Stomach smooth muscle (tissue), 2 donors: ENCODE data around the gene TP73.

Source experiments
- H3K27ac ChIP-seq: one replicate; pipeline ENCODE4 v1.7.0; 2013; ENCODE audit warnings: mild to moderate bottlenecking, low read length, inconsistent platforms
- H3K27me3 ChIP-seq, 2 donors: one replicate each; pipeline ENCODE4 v1.7.0; 2013; ENCODE audit warnings: low read length in 2 of 2; ENCODE audit not compliant: insufficient read depth in 2 of 2, control insufficient read depth in 1 of 2
- H3K36me3 ChIP-seq, 2 donors: one replicate each; pipeline ENCODE4 v1.7.0; 2013; ENCODE audit warnings: low read length in 2 of 2; ENCODE audit not compliant: control insufficient read depth in 2 of 2, insufficient read depth in 2 of 2
- H3K4me1 ChIP-seq: one replicate; pipeline ENCODE4 v1.7.0; 2013; ENCODE audit warnings: low read length; ENCODE audit not compliant: control insufficient read depth, insufficient read depth
- H3K4me3 ChIP-seq, 2 donors: one replicate each; pipeline ENCODE4 v1.7.0; 2013; ENCODE audit warnings: low read length in 2 of 2
- H3K9ac ChIP-seq, 2 donors: one replicate each; pipeline ENCODE4 v1.7.0; 2013; ENCODE audit warnings: low read length in 2 of 2, mild to moderate bottlenecking in 1 of 2
- H3K9me3 ChIP-seq, 2 donors: one replicate each; pipeline ENCODE4 v1.7.0; 2013; ENCODE audit warnings: low read length in 2 of 2; ENCODE audit not compliant: control insufficient read depth in 2 of 2
- donor health status: healthy.
- donor health status: Pancreatic carcinoma.

TP73 gene

GRCh38 chr1:3749512-3749911 is 97.2 kb downstream of the TP73 start:
- H3K36me3 ChIP-seq = no peaks in the 10 kb centered on the region
- peaks cover 5 to 9% of the 10 kb centered on the region in 2 donors for H3K27me3 ChIP-seq
- H3K9ac ChIP-seq = no peak overlapping the region
- no peaks in the 10 kb centered on the region for H3K9me3 ChIP-seq
- H3K4me1 ChIP-seq = peaks cover 25% of the 10 kb centered on the region
- no peak overlapping the region for H3K4me3 ChIP-seq
- H3K27ac ChIP-seq = no peak overlapping the region

GRCh38 chr1:3750741-3751140 is 98.4 kb downstream of the TP73 start:
- Histone ChIP-seq H3K36me3 (no peaks in the 10 kb centered on the region), H3K9me3 (no peaks in the 10 kb centered on the region), H3K4me1 (peaks cover 17% of the 10 kb centered on the region), H3K27me3 (peaks cover 7 to 11% of the 10 kb centered on the region in 2 donors), H3K27ac (no peak overlapping the region), H3K9ac (no peak overlapping the region), H3K4me3 (no peak overlapping the region)

- no peaks in the 10 kb centered on the region for H3K9me3 ChIP-seq
- no peak within 1 kb of the TSS for H3K4me3 ChIP-seq
- no peaks in the 10 kb centered on the region for H3K36me3 ChIP-seq
- H3K27ac ChIP-seq = no peak within 1 kb of the TSS
- H3K27me3 ChIP-seq = peaks cover 7 to 11% of the 10 kb centered on the region in 2 donors
- no peak within 1 kb of the TSS for H3K9ac ChIP-seq
- peaks cover 5% of the 10 kb centered on the region for H3K4me1 ChIP-seq
These were observed 100.2 kb downstream of the TP73 start, which contains the start of gene CCDC27 for GRCh38 chr1:3752400-3752945. Gene CCDC27, plus strand, starts transcription at chr1:3752450. Its CDS starts 32 bp downstream, at chr1:3752482.

- Histone ChIP-seq H3K4me3 (no peak overlapping the region), H3K36me3 (no peaks in the 10 kb centered on the region), H3K27ac (no peak overlapping the region), H3K27me3 (peaks cover 7 to 11% of the 10 kb centered on the region in 2 donors), H3K9me3 (no peaks in the 10 kb centered on the region), H3K4me1 (no peaks in the 10 kb centered on the region), H3K9ac (no peak overlapping the region)
These were observed 101.5 kb downstream of the TP73 start for GRCh38 chr1:3753656-3754454.

DNA sequence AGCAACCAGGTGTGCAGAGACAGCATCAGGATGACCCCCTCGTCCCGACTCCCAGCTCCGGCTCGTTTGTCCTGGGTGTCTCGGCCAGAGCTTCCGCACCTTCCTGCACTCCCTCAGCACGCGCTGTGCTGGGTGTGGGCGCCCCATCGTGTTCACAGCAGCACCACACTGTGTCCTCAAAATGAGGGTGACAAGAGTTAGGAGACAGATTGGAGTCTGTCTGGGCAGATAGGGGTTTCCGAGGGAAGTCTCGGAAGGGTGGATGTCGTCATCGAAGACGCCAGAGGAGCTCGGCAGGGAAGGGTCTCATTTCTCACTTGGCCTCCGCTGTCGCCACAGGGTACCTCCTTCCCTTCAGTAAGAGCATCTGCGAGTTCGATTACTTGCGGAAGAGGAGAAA is 104.1 kb downstream of the TP73 start:
- no peaks in the 10 kb centered on the region for H3K9me3 ChIP-seq

GRCh38 chr1:3759164-3759563 is 106.8 kb downstream of the TP73 start:
- H3K27me3 ChIP-seq = peaks cover 12 to 17% of the 10 kb centered on the region in 2 donors
- no peak overlapping the region for H3K27ac ChIP-seq
- H3K36me3 ChIP-seq = no peaks in the 10 kb centered on the region
- no peaks in the 10 kb centered on the region for H3K4me1 ChIP-seq
- H3K9ac ChIP-seq = no peak overlapping the region
- no peaks in the 10 kb centered on the region for H3K9me3 ChIP-seq
- H3K4me3 ChIP-seq = no peak overlapping the region

More for the DNA sequence above, 104.1 kb downstream of the TP73 start:
- no peaks in the 10 kb centered on the region for H3K36me3 ChIP-seq
- H3K4me1 ChIP-seq = no peaks in the 10 kb centered on the region
- H3K27me3 ChIP-seq = peaks cover 7 to 22% of the 10 kb centered on the region in 2 donors
- H3K27ac ChIP-seq = no peak overlapping the region
- no peak overlapping the region for H3K4me3 ChIP-seq
- H3K9ac ChIP-seq = no peak overlapping the region

DNA sequence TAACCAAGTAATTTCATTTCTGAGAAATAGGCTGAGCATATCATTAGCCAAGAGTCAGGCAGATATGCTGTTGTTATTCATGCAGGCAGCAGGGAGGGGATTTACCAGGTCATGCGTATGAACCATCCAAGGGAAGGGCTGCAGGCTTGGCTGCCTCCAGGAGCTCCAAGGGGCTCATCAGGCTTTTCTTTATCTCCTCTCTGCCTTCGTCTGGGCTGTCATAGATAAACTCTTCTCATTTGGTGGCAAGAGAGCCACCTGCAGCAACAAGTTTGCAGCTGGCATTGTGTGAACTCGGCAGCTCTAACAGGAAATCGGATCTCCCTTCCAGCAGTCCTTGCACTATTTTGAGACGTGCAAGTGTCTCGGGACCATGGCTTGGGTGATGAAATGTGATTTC is 107.5 kb downstream of the TP73 start:
- Histone ChIP-seq H3K9me3 (no peaks in the 10 kb centered on the region), H3K27ac (no peak overlapping the region), H3K4me3 (no peak overlapping the region), H3K9ac (no peak overlapping the region), H3K36me3 (no peaks in the 10 kb centered on the region), H3K27me3 (peaks cover 12 to 17% of the 10 kb centered on the region in 2 donors), H3K4me1 (no peaks in the 10 kb centered on the region)

- Histone ChIP-seq H3K4me1 (no peaks in the 10 kb centered on the region), H3K9me3 (no peaks in the 10 kb centered on the region), H3K4me3 (no peak overlapping the region), H3K27ac (no peak overlapping the region), H3K27me3 (peaks cover 9 to 15% of the 10 kb centered on the region in 2 donors), H3K36me3 (no peaks in the 10 kb centered on the region), H3K9ac (no peak overlapping the region)
These were observed 109.1 kb downstream of the TP73 start for GRCh38 chr1:3761296-3762010.

DNA sequence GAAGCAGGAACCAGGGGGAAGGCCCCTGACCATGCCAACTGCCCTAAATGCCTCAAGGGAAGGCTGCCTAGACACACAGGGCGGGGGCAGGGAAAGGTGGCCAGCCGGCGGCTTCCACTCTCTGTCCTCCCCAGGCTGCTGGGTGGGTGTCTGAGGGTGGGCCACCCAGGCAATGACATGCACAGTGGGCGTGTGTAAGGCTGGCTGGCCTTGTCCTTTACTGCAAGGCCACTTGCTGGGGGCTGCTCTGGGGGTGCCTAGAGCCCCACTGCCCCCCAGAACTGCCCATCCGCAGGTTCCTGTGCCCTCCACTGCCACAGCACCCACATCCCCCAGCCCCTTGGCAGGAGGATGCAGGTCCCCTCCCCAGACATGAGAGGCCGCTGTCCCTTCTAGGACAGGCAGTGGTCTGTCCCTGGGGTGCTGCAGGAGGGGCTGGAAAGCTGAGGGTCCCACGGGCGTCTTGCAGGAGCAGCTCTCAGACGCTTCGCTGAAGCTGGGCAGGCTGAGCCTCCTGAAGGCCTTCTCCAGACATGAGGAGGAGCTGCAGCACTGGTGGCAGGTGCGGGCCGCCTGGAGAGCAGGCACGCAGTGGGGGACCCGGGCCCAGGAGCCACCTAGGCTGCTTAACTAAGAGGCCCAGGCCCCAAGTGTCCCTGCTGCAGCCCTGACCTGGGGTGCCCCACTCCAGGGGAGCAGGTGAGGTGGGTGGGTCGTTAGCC is 110.0 kb downstream of the TP73 start:
- H3K4me3 ChIP-seq = no peak overlapping the region
- peaks cover 9 to 15% of the 10 kb centered on the region in 2 donors for H3K27me3 ChIP-seq
- no peak overlapping the region for H3K27ac ChIP-seq
- H3K4me1 ChIP-seq = no peaks in the 10 kb centered on the region
- H3K36me3 ChIP-seq = no peaks in the 10 kb centered on the region
- H3K9ac ChIP-seq = no peak overlapping the region
- H3K9me3 ChIP-seq = no peaks in the 10 kb centered on the region

DNA sequence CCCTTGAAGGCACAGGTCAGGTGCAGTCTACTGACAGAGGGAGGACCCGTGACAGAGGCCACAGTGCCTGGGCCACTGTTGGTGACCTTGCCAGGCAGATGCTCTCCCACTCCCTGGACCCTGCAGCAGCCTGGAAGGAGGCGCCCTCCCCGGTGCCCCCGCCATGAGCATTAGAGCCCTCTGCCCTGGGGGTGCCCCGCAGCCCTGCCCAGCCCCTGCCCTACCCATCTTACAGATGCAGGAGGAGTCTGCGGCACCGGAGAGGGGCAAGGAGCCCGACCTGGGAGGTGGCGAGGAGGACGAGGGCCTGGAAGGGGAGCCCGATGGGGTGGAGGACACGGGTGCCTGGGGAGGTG is 110.5 kb downstream of the TP73 start:
- Histone ChIP-seq H3K36me3 (no peaks in the 10 kb centered on the region), H3K27ac (no peak overlapping the region), H3K4me3 (no peak overlapping the region), H3K9me3 (no peaks in the 10 kb centered on the region), H3K27me3 (peaks cover 9 to 15% of the 10 kb centered on the region in 2 donors), H3K9ac (no peak overlapping the region), H3K4me1 (no peaks in the 10 kb centered on the region)
